ENCODE measurements around the gene SCIMP. TPM values are rescaled to one million over a fixed set of nuclear protein-coding genes. Genes with fewer than 3 reads are reported as not detected.

SCIMP gene
- total RNA-seq, 1 experiment from 2014 or later = not detected

DNA sequence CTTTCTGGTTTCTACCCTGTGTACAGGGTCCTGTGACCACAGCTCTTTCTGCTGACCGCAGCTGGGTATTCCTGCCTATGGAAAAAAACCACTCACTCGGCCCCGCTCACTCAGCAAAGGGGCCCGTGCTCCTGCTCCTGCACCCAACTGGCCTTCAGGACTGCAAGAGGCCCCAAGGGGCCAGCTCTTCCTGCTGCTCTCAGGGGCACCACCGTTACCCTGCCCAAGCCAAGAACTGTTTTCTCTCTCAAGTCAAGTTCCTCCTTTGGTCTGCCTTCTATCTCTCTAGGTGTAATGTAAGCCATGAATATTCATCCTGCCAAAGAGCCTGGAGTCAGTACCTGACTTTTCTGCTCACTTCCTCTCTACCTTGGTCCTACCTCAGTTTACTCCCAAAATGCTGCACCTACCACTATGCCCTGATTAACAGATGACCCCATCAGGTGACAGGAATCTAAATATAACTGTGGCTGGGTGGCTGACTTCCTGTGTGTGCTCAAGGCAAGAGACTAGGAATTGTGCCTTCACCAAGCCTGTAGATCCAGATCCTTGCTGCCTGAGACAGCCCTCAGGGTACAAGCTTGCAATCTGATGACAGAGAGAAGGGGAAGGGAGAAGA lies 20.4 kb upstream of the SCIMP start:
- H3K9me3 ChIP-seq (ENCODE audit: control insufficient read depth in 1 of 2, insufficient read depth in 1 of 2, low read depth in 1 of 2, low read length in 2 of 2) = no peaks in the 10 kb centered on the region
- ChIA-PET CTCF (no interaction called here), RAD21 (ENCODE audit: low non-redundant PET in 1 of 2, low total read pairs in 2 of 2, uncharacterized antibody in 2 of 2, unreplicated experiment in 2 of 2) (no interaction called here), POLR2A (interaction anchor here (0.7 to 0.8 kb wide), 2 partner anchors 25 to 159 kb away, joined by 3 read pairs; no protein-coding TSS in a partner anchor)
- no peaks in the 10 kb centered on the region; a peak in 2 of 4 replicates for H3K4me1 ChIP-seq (ENCODE audit: control insufficient read depth in 1 of 2, insufficient read depth in 2 of 2, low read length in 2 of 2)
- no peak for TF ChIP-seq POLR2A (IDR thresholded peaks at IDR 0.05; ENCODE audit: borderline replicate concordance, extremely low read depth, insufficient read depth, insufficient read length)
- no peak for TF ChIP-seq POLR2AphosphoS5 (IDR thresholded peaks at IDR 0.05; ENCODE audit: low read depth, low read length)
- TF ChIP-seq EZH2phosphoT487 (IDR thresholded peaks at IDR 0.05; ENCODE audit: borderline replicate concordance) = no peak
- TF ChIP-seq SIN3A (IDR thresholded peaks at IDR 0.05; ENCODE audit: low read depth) = no peak
- TF ChIP-seq ZNF274 (IDR thresholded peaks at IDR 0.05; ENCODE audit: low read depth, low read length) = no peak
- TF ChIP-seq, protein P1, sequence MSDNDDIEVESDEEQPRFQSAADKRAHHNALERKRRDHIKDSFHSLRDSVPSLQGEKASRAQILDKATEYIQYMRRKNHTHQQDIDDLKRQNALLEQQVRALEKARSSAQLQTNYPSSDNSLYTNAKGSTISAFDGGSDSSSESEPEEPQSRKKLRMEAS (IDR thresholded peaks at IDR 0.05) = no peak
- TF ChIP-seq, protein P2, sequence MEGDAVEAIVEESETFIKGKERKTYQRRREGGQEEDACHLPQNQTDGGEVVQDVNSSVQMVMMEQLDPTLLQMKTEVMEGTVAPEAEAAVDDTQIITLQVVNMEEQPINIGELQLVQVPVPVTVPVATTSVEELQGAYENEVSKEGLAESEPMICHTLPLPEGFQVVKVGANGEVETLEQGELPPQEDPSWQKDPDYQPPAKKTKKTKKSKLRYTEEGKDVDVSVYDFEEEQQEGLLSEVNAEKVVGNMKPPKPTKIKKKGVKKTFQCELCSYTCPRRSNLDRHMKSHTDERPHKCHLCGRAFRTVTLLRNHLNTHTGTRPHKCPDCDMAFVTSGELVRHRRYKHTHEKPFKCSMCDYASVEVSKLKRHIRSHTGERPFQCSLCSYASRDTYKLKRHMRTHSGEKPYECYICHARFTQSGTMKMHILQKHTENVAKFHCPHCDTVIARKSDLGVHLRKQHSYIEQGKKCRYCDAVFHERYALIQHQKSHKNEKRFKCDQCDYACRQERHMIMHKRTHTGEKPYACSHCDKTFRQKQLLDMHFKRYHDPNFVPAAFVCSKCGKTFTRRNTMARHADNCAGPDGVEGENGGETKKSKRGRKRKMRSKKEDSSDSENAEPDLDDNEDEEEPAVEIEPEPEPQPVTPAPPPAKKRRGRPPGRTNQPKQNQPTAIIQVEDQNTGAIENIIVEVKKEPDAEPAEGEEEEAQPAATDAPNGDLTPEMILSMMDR (IDR thresholded peaks at IDR 0.05 in 2 of 3, conservative IDR thresholded peaks at IDR 0.05 in 1 of 3; ENCODE audit: borderline replicate concordance in 1 of 3, insufficient read depth in 1 of 3, low read depth in 2 of 3, low read length in 2 of 3) = no peak
- TF ChIP-seq SP1 (IDR thresholded peaks at IDR 0.05; ENCODE audit: low read depth) = no peak
- TF ChIP-seq YY1 (IDR thresholded peaks at IDR 0.05; ENCODE audit: extremely low read depth, insufficient replicate concordance, low read depth, low read length) = no peak
- TF ChIP-seq CEBPB (IDR thresholded peaks at IDR 0.05; ENCODE audit: low read depth) = no peak
- no peak for TF ChIP-seq ZFX (IDR thresholded peaks at IDR 0.05)
- no peak for TF ChIP-seq RAD21 (IDR thresholded peaks at IDR 0.05; ENCODE audit: low read depth)
- H3K27me3 ChIP-seq (ENCODE audit: insufficient read depth, low read length) = no peaks in the 10 kb centered on the region
- no peak overlapping the region for H3K4me2 ChIP-seq (ENCODE audit: low read length)
- intact Hi-C loops (cut with micrococcal nuclease) = no loop called here
- H4K20me1 ChIP-seq (ENCODE audit: insufficient read depth) = no peaks in the 10 kb centered on the region
- H3K9ac ChIP-seq (ENCODE audit: low read length) = no peak overlapping the region
- ATAC-seq (no peak), DNase-seq (ENCODE audit: low read depth, low spot score) (no peak)
- no peaks in the 10 kb centered on the region for H3K9me2 ChIP-seq (ENCODE audit: insufficient read depth)
- BruUV-seq (replicated peaks) = no TSS peak
- no peak overlapping the region for H2AFZ ChIP-seq (ENCODE audit: low read depth, low read length, poor library complexity, severe bottlenecking)
- H3K79me2 ChIP-seq (ENCODE audit: insufficient read depth, low read length) = no peaks in the 10 kb centered on the region
- H3K36me3 ChIP-seq (ENCODE audit: control insufficient read depth in 1 of 2, insufficient read depth in 2 of 2, low read length in 2 of 2) = no peaks in the 10 kb centered on the region
- no peak overlapping the region for H3K4me3 ChIP-seq (replicated peaks in 1 of 2; ENCODE audit: low read depth in 1 of 2, low read length in 2 of 2)
- H3K27ac ChIP-seq (ENCODE audit: low read depth, low read length) = no peak overlapping the region

Measured in HCT116 (cell line).